Neural progenitor cell (in vitro differentiated cells): ENCODE results near the gene STPG3. TPM values are rescaled to one million over a fixed set of nuclear protein-coding genes. Genes with fewer than 3 reads are reported as not detected.

Source experiments
- DNase-seq: peaks from one replicate; pipeline ENCODE4 v3.0.0-alpha.2; 2016; ENCODE audit warnings: low spot score
- H2AFZ ChIP-seq: fragments of 200-600 bp; sonication (generic); replicated peaks from 2 replicates; pipeline ENCODE4 v1.6.1; 2016; ENCODE audit warnings: antibody characterized with exemption
- H3F3A ChIP-seq: fragments of 200-600 bp; sonication (generic); 2 replicates; pipeline ENCODE4 v1.6.1; 2016; ENCODE audit warnings: antibody characterized with exemption, low read depth
- H3K27ac ChIP-seq: fragments of 200-600 bp; sonication (generic); 2 replicates; pipeline ENCODE4 v1.5.1; 2016; ENCODE audit warnings: mild to moderate bottlenecking
- H3K27me3 ChIP-seq: fragments of 200-600 bp; sonication (generic); 2 replicates; pipeline ENCODE4 v1.6.1; 2016; ENCODE audit warnings: mild to moderate bottlenecking, moderate library complexity
- H3K36me3 ChIP-seq: fragments of 200-600 bp; sonication (generic); 2 replicates; pipeline ENCODE4 v1.5.1; 2016
- H3K4me1 ChIP-seq: fragments of 200-600 bp; sonication (generic); 2 replicates; pipeline ENCODE4 v1.6.1; 2016; ENCODE audit warnings: mixed run types
- H3K4me2 ChIP-seq: fragments of 200-600 bp; sonication (generic); 2 replicates; pipeline ENCODE4 v1.6.1; 2016
- H3K4me3 ChIP-seq: fragments of 200-600 bp; sonication (generic); 2 replicates; pipeline ENCODE4 v1.5.1; 2016
- H3K79me2 ChIP-seq: fragments of 200-600 bp; sonication (generic); 2 replicates; pipeline ENCODE4 v1.6.1; 2016; ENCODE audit warnings: low read depth
- H3K9ac ChIP-seq: fragments of 200-600 bp; sonication (generic); 2 replicates; pipeline ENCODE4 v1.6.1; 2016
- H3K9me3 ChIP-seq: fragments of 200-600 bp; sonication (generic); 2 replicates; pipeline ENCODE4 v1.5.1; 2016; ENCODE audit warnings: low read depth
- H4K20me1 ChIP-seq: fragments of 200-600 bp; sonication (generic); 2 replicates; pipeline ENCODE4 v1.6.1; 2016; ENCODE audit warnings: low read depth
- H3K27ac Mint-ChIP-seq: 3 replicates; pipeline ENCODE4 v1.8.0; 2021; ENCODE audit warnings: mixed read lengths
- H3K27me3 Mint-ChIP-seq: 2 replicates; pipeline ENCODE4 v1.8.0; 2022; ENCODE audit warnings: low read depth, mild to moderate bottlenecking, inconsistent platforms, moderate library complexity, mixed read lengths; ENCODE audit not compliant: insufficient read depth
- H3K36me3 Mint-ChIP-seq: 3 replicates; pipeline ENCODE4 v1.8.0; 2021; ENCODE audit warnings: mixed read lengths
- H3K4me1 Mint-ChIP-seq: 3 replicates; pipeline ENCODE4 v1.8.0; 2021; ENCODE audit warnings: mixed read lengths
- H3K4me3 Mint-ChIP-seq: 3 replicates; pipeline ENCODE4 v1.8.0; 2021; ENCODE audit warnings: mild to moderate bottlenecking, moderate library complexity, mixed read lengths
- H3K9me3 Mint-ChIP-seq: 3 replicates; pipeline ENCODE4 v1.8.0; 2020; ENCODE audit warnings: mixed read lengths
- EZH2 ChIP-seq: fragments of 200-600 bp; sonication (generic); IDR thresholded peaks from 2 replicates; pipeline ENCODE4 v1.6.1; 2017; ENCODE audit warnings: antibody characterized with exemption, mild to moderate bottlenecking, moderate library complexity
- EZH2phosphoT487 ChIP-seq: fragments of 200-600 bp; sonication (generic); IDR thresholded peaks from 2 replicates; pipeline ENCODE4 v1.6.1; 2017; ENCODE audit warnings: antibody characterized with exemption
- total RNA-seq: library from RNA; depleted of rRNA; stranded (reverse); fragments of >200 nt; gene quantifications from 2 replicates; pipeline ENCODE4 v1.2.3, GENCODE V29; 2015; ENCODE audit warnings: low replicate concordance
- TF ChIP-seq, protein P1 (sequence below): fragments of 200-600 bp; sonication (generic); IDR thresholded peaks from 2 replicates; pipeline ENCODE4 v1.5.1; 2017; ENCODE audit warnings: antibody characterized with exemption, mild to moderate bottlenecking

STPG3 gene
- total RNA-seq, 1 donor from 2014 or later: not detected

- Histone ChIP-seq H3K9me3 (no peaks in the 10 kb centered on the region), H3K9ac (peak overlapping the region; percentile 59), H3K4me2 (peak overlapping the region; percentile 98), H3K4me3 (peak overlapping the region; percentile 78), H3K79me2 (peaks cover 36% of the 10 kb centered on the region), H2AFZ (peak overlapping the region; percentile 51), H3K27ac (peak overlapping the region; percentile 86), H4K20me1 (peaks cover 56% of the 10 kb centered on the region), H3F3A (peaks cover 51% of the 10 kb centered on the region), H3K36me3 (no peaks in the 10 kb centered on the region), H3K27me3 (no peaks in the 10 kb centered on the region), H3K4me1 (peaks cover 14% of the 10 kb centered on the region)
- peak; percentile 74 for DNase-seq
- H3K27me3 Mint-ChIP-seq: no peaks in the 10 kb centered on the region
- no peak overlapping the region for H3K27ac Mint-ChIP-seq
- no peaks in the 10 kb centered on the region for H3K9me3 Mint-ChIP-seq
- peak overlapping the region; percentile 87 for H3K4me3 Mint-ChIP-seq
- TF ChIP-seq EZH2: peak; percentile 35
- no peak for TF ChIP-seq EZH2phosphoT487
- TF ChIP-seq, protein P1, sequence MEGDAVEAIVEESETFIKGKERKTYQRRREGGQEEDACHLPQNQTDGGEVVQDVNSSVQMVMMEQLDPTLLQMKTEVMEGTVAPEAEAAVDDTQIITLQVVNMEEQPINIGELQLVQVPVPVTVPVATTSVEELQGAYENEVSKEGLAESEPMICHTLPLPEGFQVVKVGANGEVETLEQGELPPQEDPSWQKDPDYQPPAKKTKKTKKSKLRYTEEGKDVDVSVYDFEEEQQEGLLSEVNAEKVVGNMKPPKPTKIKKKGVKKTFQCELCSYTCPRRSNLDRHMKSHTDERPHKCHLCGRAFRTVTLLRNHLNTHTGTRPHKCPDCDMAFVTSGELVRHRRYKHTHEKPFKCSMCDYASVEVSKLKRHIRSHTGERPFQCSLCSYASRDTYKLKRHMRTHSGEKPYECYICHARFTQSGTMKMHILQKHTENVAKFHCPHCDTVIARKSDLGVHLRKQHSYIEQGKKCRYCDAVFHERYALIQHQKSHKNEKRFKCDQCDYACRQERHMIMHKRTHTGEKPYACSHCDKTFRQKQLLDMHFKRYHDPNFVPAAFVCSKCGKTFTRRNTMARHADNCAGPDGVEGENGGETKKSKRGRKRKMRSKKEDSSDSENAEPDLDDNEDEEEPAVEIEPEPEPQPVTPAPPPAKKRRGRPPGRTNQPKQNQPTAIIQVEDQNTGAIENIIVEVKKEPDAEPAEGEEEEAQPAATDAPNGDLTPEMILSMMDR: peak; percentile 40
- H3K4me1 Mint-ChIP-seq: peaks cover 35% of the 10 kb centered on the region
- H3K36me3 Mint-ChIP-seq: peaks cover 14% of the 10 kb centered on the region
These were observed 10.7 kb upstream of the STPG3 start for GRCh38 chr9:137240318-137240840.

DNA sequence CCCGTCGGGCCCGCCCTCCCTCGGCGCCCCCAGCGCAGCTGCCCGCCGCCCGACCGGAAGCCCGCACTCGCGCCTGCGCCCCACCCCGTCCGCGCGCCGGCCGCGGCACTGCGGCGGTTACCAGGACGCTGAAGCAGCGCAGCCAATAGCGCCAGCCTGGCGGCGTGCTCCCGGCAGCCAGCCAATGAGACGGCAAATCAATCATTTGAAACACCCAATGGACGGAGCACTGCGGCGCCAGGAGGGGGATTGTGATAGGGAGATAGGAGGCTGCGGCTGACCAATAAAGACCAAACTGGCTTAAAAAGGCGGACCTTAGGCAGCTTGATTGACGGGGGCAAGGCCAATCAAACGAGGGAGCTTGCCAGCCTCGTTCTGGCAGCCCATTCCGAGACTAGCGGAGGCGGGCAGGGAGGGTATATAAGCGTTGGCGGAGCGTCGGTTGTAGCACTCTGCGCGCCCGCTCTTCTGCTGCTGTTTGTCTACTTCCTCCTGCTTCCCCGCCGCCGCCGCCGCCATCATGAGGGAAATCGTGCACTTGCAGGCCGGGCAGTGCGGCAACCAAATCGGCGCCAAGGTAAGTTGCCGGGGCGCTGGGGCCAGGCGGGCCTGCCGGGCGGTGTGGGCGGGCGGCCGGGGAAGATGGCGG is 10.1 kb upstream of the STPG3 start, which contains the start of gene TUBB4B:
Gene TUBB4B, plus strand, starts transcription at position 447 of the 649 bp plus-strand sequence. Its CDS starts 74 bp downstream, at position 521.
- peaks cover 36% of the 10 kb centered on the region for H3K79me2 ChIP-seq
- Mint-ChIP-seq H3K4me3 (peak within 1 kb of the TSS; percentile 98), H3K27me3 (no peaks in the 10 kb centered on the region), H3K36me3 (peaks cover 14% of the 10 kb centered on the region), H3K9me3 (no peaks in the 10 kb centered on the region), H3K27ac (peak within 1 kb of the TSS; percentile 89), H3K4me1 (peaks cover 35% of the 10 kb centered on the region)
- peak within 1 kb of the TSS; percentile 100 for H3K4me3 ChIP-seq
- peaks cover 51% of the 10 kb centered on the region for H3F3A ChIP-seq
- H3K27me3 ChIP-seq: no peaks in the 10 kb centered on the region
- H3K4me1 ChIP-seq: peaks cover 14% of the 10 kb centered on the region
- peak; percentile 99 for DNase-seq
- H3K9me3 ChIP-seq: no peaks in the 10 kb centered on the region
- peaks cover 53% of the 10 kb centered on the region for H4K20me1 ChIP-seq
- peak within 1 kb of the TSS; percentile 100 for H3K4me2 ChIP-seq
- peak within 1 kb of the TSS; percentile 86 for H3K27ac ChIP-seq
- TF ChIP-seq EZH2phosphoT487: no peak
- TF ChIP-seq, protein P1: no peak
- no peak for TF ChIP-seq EZH2
- H3K9ac ChIP-seq: peak within 1 kb of the TSS; percentile 68
- peak within 1 kb of the TSS; percentile 51 for H2AFZ ChIP-seq
- no peaks in the 10 kb centered on the region for H3K36me3 ChIP-seq

DNA sequence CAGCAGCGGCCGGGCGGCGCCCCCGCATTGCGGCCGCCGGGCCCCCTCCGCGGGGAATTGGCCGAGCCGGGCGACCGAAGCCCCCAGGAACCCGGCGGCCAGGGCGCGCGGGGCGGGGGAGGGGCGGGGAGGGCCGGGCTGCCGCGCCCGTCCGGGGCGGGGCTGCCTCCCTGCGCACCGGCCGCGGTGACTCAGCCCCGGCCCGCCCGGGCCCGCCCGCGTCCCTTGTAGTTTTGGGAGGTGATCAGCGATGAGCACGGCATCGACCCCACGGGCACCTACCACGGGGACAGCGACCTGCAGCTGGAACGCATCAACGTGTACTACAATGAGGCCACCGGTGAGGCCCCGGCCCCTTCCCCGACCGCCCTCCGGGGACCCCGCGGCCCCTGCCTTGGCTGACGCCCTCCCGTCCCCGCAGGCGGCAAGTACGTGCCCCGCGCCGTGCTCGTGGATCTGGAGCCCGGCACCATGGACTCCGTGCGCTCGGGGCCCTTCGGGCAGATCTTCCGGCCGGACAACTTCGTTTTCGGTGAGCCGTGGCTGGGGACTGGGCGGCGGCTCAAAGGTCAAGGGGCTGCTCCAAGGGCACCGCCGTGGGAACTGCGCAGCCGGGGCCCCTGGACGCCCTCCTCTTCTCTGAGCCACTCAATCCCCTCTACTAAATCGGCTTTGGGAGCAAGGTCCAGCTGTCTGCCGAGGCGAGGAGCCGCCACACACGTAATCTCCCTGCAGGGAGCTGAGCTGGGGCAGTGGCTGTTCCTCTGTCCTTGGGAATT is 9.4 kb upstream of the STPG3 start:
- H3K27ac ChIP-seq: no peak overlapping the region
- no peak overlapping the region for H2AFZ ChIP-seq
- H3K4me3 Mint-ChIP-seq: peak overlapping the region; percentile 92
- peak overlapping the region; percentile 100 for H3K4me2 ChIP-seq
- peak; percentile 67 for DNase-seq
- H3K4me1 ChIP-seq: peaks cover 12% of the 10 kb centered on the region
- H3K9ac ChIP-seq: peak overlapping the region; percentile 68
- H3K4me1 Mint-ChIP-seq: peaks cover 35% of the 10 kb centered on the region
- peaks cover 14% of the 10 kb centered on the region for H3K36me3 Mint-ChIP-seq
- no peaks in the 10 kb centered on the region for H3K9me3 ChIP-seq
- TF ChIP-seq, protein P1: no peak
- TF ChIP-seq EZH2phosphoT487 (no peak), EZH2 (no peak)
- H3K4me3 ChIP-seq: peak overlapping the region; percentile 100
- H3F3A ChIP-seq: peaks cover 51% of the 10 kb centered on the region
- peaks cover 36% of the 10 kb centered on the region for H3K79me2 ChIP-seq
- no peaks in the 10 kb centered on the region for H3K27me3 ChIP-seq
- no peaks in the 10 kb centered on the region for H3K9me3 Mint-ChIP-seq
- no peaks in the 10 kb centered on the region for H3K36me3 ChIP-seq
- peaks cover 51% of the 10 kb centered on the region for H4K20me1 ChIP-seq
- peak overlapping the region; percentile 53 for H3K27ac Mint-ChIP-seq
- H3K27me3 Mint-ChIP-seq: no peaks in the 10 kb centered on the region
